Omental fat pad (tissue), 4 donors: ENCODE measurements around the gene GRB10. TPM values are rescaled to one million over a fixed set of nuclear protein-coding genes. Genes with fewer than 3 reads are reported as not detected.

Experiments
- ATAC-seq: fragments of 150-250 bp; one replicate; pipeline ENCODE4 v1.9.1; 2016; ENCODE audit warnings: mild to moderate bottlenecking, moderate library complexity; ENCODE audit not compliant: low FRiP score
- DNase-seq: peaks from one replicate; pipeline ENCODE4 v3.0.0-alpha.2; 2019; ENCODE audit warnings: low spot score
- total RNA-seq, 4 donors: library from RNA; depleted of rRNA; stranded (reverse); fragments of >200 nt; gene quantifications; one replicate each; pipeline ENCODE4 v1.1.0, GENCODE V29; 2016
- TF ChIP-seq, protein P1 (sequence below), 3 donors: fragments of 450-650 bp; IDR thresholded peaks; one replicate each; pipeline ENCODE4 v1.5.1; 2016 to 2017; ENCODE audit warnings: antibody characterized with exemption in 3 of 3, mild to moderate bottlenecking in 3 of 3, moderate library complexity in 2 of 3

GRB10 gene
- total RNA-seq, 4 donors from 2014 or later: 64.6 to 100 (median 75.3) TPM

DNA sequence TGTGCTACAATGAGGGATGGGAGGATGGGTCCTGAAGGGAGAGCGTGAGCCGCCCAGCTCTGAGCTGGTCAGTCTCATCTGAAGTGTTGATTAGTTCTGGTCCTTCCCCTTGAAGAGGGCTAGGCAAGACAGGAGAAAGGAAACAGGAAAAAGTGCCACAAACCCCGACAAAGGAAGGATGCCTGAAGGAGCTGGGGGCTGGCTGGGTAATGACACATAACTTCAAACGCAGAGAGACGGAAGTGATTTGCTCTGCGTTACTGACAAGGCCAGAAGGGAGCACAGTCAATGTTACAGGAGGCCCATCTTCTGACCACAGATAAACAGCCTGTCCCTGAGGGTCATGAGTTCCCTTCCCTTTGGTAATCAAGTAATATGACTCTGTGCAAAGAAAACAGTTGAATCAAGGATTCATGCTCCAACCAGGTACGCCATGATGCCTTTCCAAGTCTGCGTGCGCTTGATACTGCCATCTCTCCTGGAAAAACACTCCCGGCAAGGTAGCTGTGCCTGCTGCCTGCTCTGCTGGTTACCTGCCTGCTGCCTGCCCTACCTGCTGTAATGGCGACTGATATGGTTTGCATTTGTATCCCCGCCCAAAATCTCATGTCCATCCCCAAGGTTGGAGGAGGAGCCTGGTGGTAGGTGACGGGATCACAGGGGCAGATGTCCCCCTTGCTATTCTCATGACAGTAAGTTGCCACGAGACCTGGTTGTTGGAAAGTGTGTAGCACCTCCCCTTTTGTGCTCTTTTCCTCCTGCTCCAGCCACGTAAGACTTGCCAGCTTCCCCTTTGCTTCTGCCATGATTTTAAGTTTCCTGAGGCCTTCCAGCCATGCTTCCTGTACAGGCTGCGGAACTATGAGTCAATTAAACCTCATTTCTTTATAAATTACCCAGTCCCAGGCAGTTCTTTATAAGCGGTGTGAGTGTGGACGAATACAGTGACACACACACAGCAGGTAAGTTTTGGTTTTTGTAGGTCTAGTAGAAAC is 57.9 kb downstream of the GRB10 start:
- TF ChIP-seq, protein P1, sequence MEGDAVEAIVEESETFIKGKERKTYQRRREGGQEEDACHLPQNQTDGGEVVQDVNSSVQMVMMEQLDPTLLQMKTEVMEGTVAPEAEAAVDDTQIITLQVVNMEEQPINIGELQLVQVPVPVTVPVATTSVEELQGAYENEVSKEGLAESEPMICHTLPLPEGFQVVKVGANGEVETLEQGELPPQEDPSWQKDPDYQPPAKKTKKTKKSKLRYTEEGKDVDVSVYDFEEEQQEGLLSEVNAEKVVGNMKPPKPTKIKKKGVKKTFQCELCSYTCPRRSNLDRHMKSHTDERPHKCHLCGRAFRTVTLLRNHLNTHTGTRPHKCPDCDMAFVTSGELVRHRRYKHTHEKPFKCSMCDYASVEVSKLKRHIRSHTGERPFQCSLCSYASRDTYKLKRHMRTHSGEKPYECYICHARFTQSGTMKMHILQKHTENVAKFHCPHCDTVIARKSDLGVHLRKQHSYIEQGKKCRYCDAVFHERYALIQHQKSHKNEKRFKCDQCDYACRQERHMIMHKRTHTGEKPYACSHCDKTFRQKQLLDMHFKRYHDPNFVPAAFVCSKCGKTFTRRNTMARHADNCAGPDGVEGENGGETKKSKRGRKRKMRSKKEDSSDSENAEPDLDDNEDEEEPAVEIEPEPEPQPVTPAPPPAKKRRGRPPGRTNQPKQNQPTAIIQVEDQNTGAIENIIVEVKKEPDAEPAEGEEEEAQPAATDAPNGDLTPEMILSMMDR (IDR thresholded peaks at IDR 0.05): no peak
- DNase-seq (no peak), ATAC-seq (no peak)

DNA sequence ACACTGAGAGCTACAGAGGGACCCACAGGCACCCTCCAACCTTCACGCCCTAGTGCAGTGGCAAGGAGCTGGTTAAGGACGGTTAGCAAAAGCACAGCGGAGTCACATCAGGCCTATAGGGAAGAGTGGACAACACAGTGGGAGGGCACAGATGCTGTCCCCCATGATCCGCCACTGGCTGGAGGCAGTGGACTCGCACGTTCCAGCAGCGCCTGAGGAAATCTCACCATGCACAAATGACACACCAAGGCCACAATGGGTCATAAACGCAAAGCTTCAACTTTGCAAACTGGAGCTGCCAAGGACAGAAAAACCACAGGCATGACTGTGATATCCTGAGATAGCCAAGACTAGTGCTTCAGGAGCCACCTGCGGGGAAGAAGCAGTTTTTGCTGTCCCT is 58.8 kb downstream of the GRB10 start:
- no peak for ATAC-seq
- DNase-seq: no peak
- TF ChIP-seq, protein P1 (IDR thresholded peaks at IDR 0.05): no peak

DNA sequence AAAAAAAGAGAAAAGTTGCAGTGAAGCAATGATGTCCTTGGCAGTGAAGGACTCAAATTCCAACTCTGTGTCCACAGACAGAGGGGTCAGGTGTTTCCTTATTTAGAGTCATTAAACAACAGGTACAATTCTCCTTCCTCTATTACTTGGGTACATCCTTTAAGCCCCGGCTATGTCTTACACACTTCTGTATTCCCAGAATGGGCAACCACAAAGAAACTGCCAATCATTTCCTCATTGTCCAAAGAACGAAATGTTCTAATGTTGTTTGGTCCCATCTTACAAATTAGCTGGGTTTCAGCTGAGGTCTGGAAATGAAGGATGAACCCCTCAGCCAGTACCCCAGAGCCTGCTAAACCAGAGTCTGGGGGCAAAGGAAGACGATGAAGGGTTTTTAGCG is 59.5 kb downstream of the GRB10 start:
- ATAC-seq: no peak
- TF ChIP-seq, protein P1 (IDR thresholded peaks at IDR 0.05): no peak
- no peak for DNase-seq

DNA sequence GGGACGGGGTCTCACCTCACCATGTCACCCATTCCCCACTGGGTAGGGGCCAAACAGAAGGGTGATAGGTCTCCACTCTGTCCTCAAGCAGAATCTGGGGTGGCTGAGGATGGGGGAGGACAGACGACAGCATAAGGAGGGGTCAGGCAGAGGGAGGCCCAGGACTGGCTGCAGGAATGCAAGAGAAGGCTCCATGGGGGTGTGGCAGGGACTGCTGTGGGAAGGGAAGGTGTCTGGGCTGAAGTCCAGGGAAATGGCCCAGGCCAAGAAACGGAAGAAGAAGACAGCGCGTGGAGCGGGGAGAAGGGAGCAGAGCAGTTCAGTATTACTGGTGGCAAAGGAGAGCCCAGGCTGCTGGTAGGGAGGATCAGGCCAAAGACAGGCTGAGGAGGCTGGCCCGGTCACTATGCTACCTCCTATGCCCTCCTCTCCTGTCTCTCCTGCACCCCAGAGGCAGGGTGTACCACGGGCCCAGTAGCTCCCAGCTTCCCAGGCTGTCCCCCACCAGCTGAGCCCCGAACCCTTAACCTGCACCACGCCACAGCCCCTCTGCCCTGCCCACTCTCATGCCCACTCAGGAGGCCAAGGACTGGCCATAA is 60.9 kb downstream of the GRB10 start:
- TF ChIP-seq, protein P1 (IDR thresholded peaks at IDR 0.05): no peak
- DNase-seq: no peak
- ATAC-seq: no peak

DNA sequence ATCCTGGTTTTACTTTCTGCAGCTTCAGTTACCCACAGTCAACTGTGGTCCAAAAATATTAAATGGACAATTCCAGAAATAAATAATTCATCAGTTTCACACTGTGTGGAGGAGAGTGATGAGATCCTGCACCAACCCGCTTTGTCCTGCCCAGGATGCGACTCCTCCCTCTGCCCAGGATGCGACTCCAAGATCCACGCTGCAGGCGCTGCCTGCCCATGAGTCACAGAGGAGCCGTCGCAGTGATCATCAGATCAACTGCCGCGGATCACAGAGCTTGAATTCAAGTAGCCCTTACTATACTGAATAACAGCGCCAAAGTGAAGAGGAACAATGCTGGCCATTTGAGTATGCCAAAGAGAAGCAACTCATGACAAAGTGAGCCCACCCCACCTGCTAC is 61.5 kb downstream of the GRB10 start:
- ATAC-seq (no peak), DNase-seq (no peak)
- TF ChIP-seq, protein P1 (IDR thresholded peaks at IDR 0.05): no peak

DNA sequence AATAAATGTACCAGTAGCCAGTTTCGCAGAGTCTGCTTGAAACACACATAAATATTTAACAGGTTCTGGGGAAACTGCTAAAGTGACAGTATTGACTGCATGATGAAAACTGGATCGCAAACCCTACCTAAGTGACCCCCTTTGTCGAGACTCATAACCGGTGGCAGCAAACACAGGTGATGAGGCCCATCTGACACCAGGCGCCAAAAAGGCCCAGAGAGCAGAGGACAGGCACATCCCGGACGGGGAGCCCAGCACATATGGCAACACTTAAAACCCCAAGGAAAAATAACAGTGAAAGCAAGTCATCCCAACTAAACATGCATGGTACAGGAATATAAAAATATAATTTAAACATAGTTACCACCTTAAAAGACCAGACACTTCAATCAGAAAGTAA is 62.4 kb downstream of the GRB10 start:
- no peak for DNase-seq
- no peak for ATAC-seq

More for the DNA sequence above, 62.4 kb downstream of the GRB10 start:
- TF ChIP-seq, protein P1 (IDR thresholded peaks at IDR 0.05): no peak
